ENCODE results near the gene PATE4.
"Not testable (repeated sequence)": the region's sequence is repeated elsewhere in the genome, so short reads cannot be mapped to it uniquely, and the experiment has no call there.

PATE4 gene, protein sequence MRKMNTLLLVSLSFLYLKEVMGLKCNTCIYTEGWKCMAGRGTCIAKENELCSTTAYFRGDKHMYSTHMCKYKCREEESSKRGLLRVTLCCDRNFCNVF

GRCh38 chr11:125833016-125833415 is at the start of gene PATE4:
Gene PATE4 (plus strand): TSS chr11:125833316. CDS start chr11:125833360, 44 bp downstream.
- DNase-seq (ENCODE audit: low read depth in 2 of 2): no peak

GRCh38 chr11:125784678-125785077 is 48.4 kb upstream of the PATE4 start:
- DNase-seq (ENCODE audit: low read depth in 2 of 2): no peak

GRCh38 chr11:125787827-125788226 is 45.3 kb upstream of the PATE4 start, which contains the start of gene PATE3:
Gene PATE3 (plus strand): TSS chr11:125788127. CDS start chr11:125788152, 25 bp downstream.
- no peak for DNase-seq (ENCODE audit: low read depth in 2 of 2)

DNA sequence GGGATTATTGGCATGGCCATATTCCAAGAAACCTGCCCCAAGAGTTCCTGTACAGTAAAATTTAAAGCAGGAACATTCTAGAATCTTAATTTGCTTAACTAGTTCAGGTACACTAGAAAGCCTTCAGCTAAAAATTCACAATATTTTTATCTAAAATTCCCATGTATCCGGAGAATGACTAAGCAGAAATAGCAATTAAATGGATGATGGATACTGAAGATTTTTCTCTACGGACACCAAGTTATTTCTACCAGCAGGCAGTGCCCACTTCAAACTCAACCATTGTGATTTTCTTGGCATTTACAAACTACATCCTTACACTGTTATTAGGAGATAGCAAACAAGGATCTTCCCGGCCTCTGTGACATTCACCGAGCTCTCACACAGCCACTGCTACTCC is 42.3 kb upstream of the PATE4 start:
- DNase-seq (ENCODE audit: low read depth in 2 of 2): no peak

DNA sequence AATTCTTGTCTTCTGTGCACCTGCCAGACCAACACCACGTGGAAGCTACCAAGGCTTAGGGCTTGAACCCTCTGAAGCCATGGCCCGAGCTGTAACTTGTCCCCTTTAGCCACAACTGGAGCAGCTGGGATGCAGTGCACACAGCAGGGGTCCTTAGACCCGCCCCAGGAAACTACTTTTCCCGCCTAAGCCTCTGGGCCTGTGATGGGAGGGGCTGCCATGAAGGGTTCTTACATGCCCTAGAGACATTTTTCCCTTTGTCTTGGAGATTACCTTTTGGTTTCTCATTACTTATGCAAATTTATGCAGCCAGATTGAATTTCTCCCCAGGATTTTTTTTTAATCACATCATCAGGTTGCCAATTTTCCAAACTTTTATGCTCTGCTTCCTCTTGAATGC is 35.5 kb upstream of the PATE4 start:
- DNase-seq (ENCODE audit: low read depth in 2 of 2): no peak

DNA sequence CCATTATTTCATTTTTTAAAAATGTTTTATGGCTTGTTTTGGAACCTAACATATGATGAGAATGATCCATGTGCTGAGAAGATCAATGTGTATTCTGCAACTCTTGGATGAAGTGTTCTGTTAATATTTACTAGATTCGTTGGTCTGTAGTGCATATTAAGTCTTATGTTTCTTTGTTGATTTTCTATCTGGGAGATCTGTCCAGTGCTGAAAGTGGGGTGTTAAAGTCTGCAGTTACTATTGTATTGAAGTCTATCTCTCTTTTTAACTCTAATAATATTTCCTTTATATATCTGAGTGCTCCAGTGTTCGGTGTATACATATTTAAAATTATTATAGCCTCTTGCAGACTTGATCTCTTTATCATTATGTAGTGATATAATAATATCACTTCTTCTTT is 33.3 kb upstream of the PATE4 start:
- no peak for DNase-seq (ENCODE audit: low read depth in 2 of 2)

GRCh38 chr11:125802387-125802786 is 30.7 kb upstream of the PATE4 start:
- no peak for DNase-seq (ENCODE audit: low read depth in 2 of 2)

DNA sequence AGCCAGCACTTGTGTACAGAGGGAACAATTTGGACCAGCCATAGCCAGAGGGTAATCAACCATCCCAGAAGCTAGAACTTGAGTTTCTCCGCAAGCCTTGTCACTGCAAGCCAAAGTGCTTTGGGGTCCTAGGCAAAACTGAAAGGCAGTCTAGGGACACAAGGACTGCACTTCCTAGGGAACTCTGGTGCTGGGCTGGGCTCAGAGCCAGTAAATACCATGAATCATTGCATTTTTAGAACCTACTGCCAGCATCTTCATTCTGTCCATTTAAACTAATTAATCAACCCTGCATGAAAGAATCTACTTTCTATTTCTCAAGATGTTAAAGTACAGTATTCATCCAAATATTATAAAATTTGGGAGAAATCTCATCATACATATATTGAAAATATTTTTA is 25.2 kb upstream of the PATE4 start:
- DNase-seq (ENCODE audit: low read depth in 2 of 2): no peak

DNA sequence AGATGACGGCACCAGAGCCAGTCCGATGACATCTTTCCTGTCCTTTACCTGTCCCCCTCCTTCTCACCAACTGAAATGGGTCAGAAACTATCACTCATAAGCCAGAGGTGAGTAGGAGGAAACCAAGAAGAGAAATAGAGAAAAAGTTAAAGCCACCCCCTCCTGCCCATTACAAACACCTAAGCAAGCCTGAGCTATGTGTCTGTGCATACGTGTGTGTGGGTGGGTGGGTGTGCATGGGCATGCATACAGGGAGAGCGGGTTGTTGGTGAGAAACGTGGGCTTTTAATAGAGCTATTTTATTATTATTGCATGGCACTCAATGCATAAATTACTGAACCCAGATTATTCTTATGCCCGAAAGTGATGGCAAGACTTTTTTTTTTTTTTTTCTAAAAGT is 2.6 kb downstream of the PATE4 start:
- DNase-seq (ENCODE audit: low read depth in 2 of 2): no peak

GRCh38 chr11:125842321-125842948 is 9.3 kb downstream of the PATE4 start:
- DNase-seq (ENCODE audit: low read depth in 2 of 2): no peak

GRCh38 chr11:125846188-125846587 is 13.1 kb downstream of the PATE4 start:
- no peak for DNase-seq (ENCODE audit: low read depth in 2 of 2)

- not testable (repeated sequence) for DNase-seq (ENCODE audit: low read depth in 2 of 2)
Measured at GRCh38 chr11:125857670-125858069, 24.6 kb downstream of the PATE4 start.

DNA sequence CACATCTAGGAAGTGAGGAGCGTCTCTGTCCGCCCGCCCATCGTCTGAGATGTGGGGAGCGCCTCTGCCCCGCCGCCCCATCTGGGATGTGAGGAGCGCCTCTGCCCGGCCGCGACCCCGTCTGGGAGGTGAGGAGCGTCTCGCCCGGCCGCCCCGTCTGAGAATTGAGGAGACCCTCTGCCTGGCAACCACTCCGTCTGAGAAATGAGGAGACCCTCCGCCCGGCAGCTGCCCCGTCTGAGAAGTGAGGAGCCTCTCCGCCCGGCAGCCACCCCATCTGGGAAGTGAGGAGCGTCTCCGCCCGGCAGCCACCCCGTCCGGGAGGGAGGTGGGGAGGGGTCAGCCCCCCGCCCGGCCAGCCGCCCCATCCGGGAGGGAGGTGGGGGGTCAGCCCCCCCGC is 29.7 kb downstream of the PATE4 start:
- not testable (repeated sequence) for DNase-seq (ENCODE audit: low read depth in 2 of 2)

DNA sequence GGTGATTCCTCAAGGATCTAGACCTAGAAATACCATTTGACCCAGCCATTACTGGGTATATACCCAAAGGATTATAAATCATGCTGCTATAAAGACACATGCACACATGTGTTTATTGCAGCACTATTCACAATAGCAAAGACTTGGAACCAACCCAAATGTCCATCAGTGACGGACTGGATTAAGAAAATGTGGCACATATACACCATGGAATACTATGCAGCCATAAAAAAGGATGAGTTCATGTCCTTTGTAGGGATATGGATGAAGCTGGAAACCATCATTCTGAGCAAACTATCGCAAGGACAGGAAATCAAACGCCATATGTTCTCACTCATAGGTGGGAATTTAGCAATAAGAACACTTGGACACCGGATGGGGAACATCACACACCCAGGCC is 32.2 kb downstream of the PATE4 start:
- not testable (repeated sequence) for DNase-seq (ENCODE audit: low read depth in 2 of 2)

DNA sequence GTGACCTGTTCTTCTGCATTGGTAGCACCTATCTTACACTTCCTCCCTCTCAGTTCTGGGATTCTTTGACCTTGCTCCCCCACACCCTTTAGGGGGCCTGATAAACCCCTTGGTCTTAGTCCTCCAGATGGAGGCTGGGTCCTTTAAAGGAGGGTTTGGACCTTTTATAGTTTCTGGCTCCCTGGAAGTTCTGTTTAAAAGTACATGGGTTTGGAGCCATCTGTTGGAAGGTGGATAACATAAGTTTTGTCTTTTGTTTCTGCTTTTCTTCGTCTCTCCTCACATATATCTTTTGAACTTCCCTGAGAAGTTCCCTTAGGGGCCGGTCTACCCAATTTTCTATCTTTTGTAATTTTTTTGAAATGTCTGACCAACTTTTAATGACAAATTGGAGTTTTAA is 36.4 kb downstream of the PATE4 start:
- no peak for DNase-seq (ENCODE audit: low read depth in 2 of 2)

DNA sequence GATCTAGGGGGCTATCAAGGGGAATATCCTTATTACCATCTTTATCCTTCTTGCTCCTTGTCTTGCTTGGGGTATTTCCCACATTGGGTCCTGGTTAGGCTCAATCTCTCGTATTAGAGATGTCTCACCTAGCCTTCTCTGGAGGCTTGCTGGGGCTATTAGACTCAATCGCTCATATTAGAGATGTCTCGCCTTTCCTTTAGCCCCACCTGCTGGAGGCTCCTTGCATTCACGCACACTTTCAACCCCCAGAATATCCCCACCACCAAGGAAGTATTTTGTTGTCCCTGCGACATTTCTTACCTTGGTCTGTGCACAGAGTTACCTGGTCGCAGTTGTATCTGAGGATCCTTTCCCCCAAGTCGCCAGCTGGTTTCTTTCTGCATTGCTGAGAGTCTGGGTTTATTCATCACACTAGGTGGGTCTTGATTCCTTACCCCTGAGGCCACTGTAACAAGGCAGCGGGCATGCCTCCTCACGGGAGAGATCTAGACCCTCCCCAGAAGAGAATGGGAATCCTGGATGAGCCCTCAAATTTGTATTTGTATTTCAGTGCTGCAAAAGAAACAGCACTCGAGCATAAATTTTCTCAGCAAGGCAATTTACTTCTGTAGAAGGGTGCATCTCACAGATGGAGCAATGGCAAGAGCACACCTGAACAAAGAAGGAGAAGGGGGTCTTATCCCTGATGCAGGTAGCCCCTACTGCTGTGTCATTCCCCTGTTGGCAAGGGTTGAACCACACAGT is 38.4 kb downstream of the PATE4 start:
- DNase-seq (ENCODE audit: low read depth in 2 of 2): peak; percentile 11 to 22

DNA sequence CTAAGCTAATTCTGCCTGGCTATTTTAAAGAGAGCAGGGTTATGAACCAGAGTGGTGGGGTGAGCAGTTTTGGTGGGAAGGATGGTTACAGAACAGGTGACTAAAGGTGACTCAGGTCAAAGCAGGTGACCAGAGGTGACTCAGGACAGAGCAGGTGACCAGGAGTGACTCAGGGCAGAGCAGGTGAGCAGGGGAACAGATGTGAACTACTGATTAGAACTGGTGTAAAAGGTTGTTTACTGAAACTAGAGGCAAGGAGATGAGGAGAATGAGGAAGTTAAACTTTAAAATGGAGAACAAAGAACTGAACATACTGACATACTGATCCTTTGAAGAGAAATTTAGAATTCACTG is 39.0 kb downstream of the PATE4 start:
- DNase-seq (ENCODE audit: low read depth in 2 of 2): no peak

GRCh38 chr11:125873881-125874555 is 40.9 kb downstream of the PATE4 start:
- DNase-seq (ENCODE audit: low read depth in 2 of 2): no peak

GRCh38 chr11:125874556-125875124 is 41.5 kb downstream of the PATE4 start:
- peak; percentile 14 to 26 for DNase-seq (ENCODE audit: low read depth in 2 of 2)

- no peak for DNase-seq (ENCODE audit: low read depth in 2 of 2)
Measured at GRCh38 chr11:125881291-125881690, 48.2 kb downstream of the PATE4 start.

DNA sequence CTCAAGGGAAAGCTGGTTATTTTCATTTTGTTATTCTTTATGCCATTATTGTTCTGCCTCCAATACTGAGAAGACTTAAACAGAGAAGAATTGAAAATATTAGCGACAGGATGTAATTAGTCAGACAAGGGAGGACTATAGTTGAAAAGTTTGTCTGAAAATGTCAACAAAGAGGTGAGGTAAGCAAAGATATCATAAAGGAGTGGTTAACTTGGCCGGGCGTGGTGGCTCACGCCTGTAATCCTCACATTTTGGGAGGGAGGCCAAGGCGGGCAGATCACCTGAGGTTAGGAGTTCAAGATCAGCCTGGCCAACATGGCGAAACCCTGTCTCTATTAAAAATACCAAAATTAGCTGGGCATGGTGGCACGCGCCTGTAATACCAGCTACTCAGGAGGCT is 50.3 kb downstream of the PATE4 start:
- no peak for DNase-seq (ENCODE audit: low read depth in 2 of 2)

DNA sequence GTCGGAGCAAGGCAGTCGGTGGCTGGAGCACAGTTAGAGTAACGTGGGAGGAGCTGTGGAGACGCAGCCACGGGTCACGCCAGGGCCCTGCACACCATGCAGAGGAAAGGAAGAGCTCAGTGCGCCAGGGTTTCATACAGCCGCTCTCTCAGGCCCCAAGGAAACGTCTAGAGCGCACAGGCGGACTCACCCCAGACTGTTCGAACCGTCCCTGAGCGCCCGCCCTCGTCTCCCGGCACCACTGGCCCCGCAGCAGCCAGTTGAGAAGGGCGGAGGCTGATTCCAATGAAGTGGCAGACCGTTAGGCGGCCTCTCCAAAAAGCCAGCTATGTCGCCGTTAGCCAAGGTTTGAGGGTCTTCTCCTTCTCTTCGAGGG is 53.9 kb downstream of the PATE4 start:
- peak in 1 of 2 donors; percentile 33 for DNase-seq (ENCODE audit: low read depth in 2 of 2)

Data from stimulated activated CD4-positive, alpha-beta T cell treated with anti-CD3 and anti-CD28 coated beads, Interleukin-4, amount 100 ng/mL, for 48 hours (primary cell).